Gastroesophageal sphincter (tissue), 2 donors: ENCODE data around the gene ZBTB11.

Source experiments
- EP300 ChIP-seq: sonication (generic); formaldehyde crosslinking; IDR thresholded peaks from one replicate; pipeline ENCODE4 v1.6.1; 2017; ENCODE audit warnings: antibody characterized with exemption, mild to moderate bottlenecking
- POLR2A ChIP-seq, 2 donors: fragments of 450-650 bp; IDR thresholded peaks; one replicate each; pipeline ENCODE4 v1.6.1; 2017; ENCODE audit warnings: antibody characterized with exemption in 2 of 2, mild to moderate bottlenecking in 2 of 2, moderate library complexity in 1 of 2
- POLR2AphosphoS5 ChIP-seq: sonication (generic); formaldehyde crosslinking; IDR thresholded peaks from one replicate; pipeline ENCODE4 v1.6.1; 2017; ENCODE audit warnings: antibody characterized with exemption

- TF ChIP-seq POLR2A (IDR thresholded peaks at IDR 0.05) (no peak), EP300 (no peak), POLR2AphosphoS5 (no peak)
These were observed 3.5 kb upstream of the ZBTB11 start for GRCh38 chr3:101680466-101680865.
